Chondrocyte (in vitro differentiated cells): ENCODE data around the gene BMX. TPM values are rescaled to one million over a fixed set of nuclear protein-coding genes. Genes with fewer than 3 reads are reported as not detected.

Experiments used
- DNase-seq: peaks from one replicate; pipeline ENCODE4 v3.0.0; 2021; ENCODE audit warnings: mixed read lengths, low spot score
- H3K27ac Mint-ChIP-seq: one replicate; pipeline ENCODE4 v1.8.0; 2021; ENCODE audit warnings: mild to moderate bottlenecking, moderate library complexity, mixed read lengths; ENCODE audit not compliant: unreplicated experiment
- H3K27me3 Mint-ChIP-seq: 2 replicates; pipeline ENCODE4 v1.8.0; 2021; ENCODE audit warnings: low read depth, mixed read lengths
- H3K36me3 Mint-ChIP-seq: 2 replicates; pipeline ENCODE4 v1.8.0; 2021; ENCODE audit warnings: low read depth, mixed read lengths
- H3K4me1 Mint-ChIP-seq: 2 replicates; pipeline ENCODE4 v1.8.0; 2021; ENCODE audit warnings: low read depth, mild to moderate bottlenecking, mixed read lengths
- H3K4me3 Mint-ChIP-seq: one replicate; pipeline ENCODE4 v1.8.0; 2021; ENCODE audit warnings: mild to moderate bottlenecking, moderate library complexity, mixed read lengths; ENCODE audit not compliant: unreplicated experiment
- H3K9me3 Mint-ChIP-seq: 2 replicates; pipeline ENCODE4 v1.8.0; 2021; ENCODE audit warnings: low read depth, mixed read lengths
- CTCF ChIP-seq: fragments of 200-600 bp; sonication (generic); IDR thresholded peaks from 2 replicates; pipeline ENCODE4 v1.5.0; 2021; ENCODE audit warnings: antibody characterized with exemption, mild to moderate bottlenecking, moderate library complexity
- total RNA-seq: library from RNA; stranded (reverse); gene quantifications from 3 replicates; pipeline ENCODE4 v1.2.1, GENCODE V29; 2021

Gene BMX
- total RNA-seq, 1 donor from 2014 or later, result not detected

DNA sequence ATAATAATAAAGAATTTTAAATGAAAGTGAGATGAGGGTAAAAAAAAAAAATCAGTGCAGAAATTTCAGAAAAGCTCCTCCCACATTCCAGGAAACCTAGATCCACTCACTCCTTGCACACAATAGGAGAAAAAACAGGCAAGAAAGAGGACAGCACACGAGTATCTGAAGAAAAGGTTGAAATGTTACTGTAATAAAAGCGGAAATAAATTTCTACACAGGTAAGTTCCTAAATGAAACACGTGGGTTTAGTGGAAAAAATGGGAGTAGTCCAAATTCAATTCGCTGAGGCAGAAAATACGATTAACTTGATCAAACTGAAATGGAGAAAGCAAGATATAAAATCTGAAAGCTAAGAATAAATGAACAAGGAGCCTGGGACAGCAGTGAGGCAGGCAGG, 102.2 kb downstream of the BMX start:
- TF ChIP-seq CTCF, result no peak
- Mint-ChIP-seq H3K27me3 (peaks cover 20% of the 10 kb centered on the region), H3K27ac (no peak overlapping the region), H3K4me3 (no peak overlapping the region), H3K9me3 (no peaks in the 10 kb centered on the region), H3K4me1 (no peaks in the 10 kb centered on the region), H3K36me3 (no peaks in the 10 kb centered on the region)
- no peak for DNase-seq

DNA sequence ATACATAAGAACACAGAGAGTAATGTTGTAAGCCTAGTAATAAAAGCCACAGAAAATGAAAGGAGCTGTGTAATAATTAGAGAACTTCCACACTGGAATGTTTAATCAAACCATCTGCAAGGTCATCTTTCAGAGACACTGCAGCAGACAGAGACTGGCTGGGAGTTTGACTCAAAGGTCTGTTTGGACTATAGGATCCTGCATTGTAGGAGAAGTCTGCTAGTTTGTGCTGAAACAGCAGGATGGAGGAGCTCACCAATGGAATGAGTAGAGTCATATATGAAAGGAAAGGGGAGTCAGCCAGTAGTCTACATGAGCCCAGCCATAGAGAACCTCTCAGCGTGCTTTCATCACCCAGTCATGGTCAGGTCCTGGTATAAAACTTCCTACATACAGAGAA, 104.6 kb downstream of the BMX start:
- Mint-ChIP-seq H3K9me3 (no peaks in the 10 kb centered on the region), H3K4me3 (no peak overlapping the region), H3K27ac (no peak overlapping the region), H3K4me1 (no peaks in the 10 kb centered on the region), H3K27me3 (peaks cover 23% of the 10 kb centered on the region), H3K36me3 (peaks cover 2% of the 10 kb centered on the region)
- TF ChIP-seq CTCF, result no peak
- DNase-seq, result no peak

Other genes with a start within 250 kb of the BMX start
- gene ASB9, start 230.7 kb upstream of the BMX start, total RNA-seq, result not detected in 3 replicates
- not detected in 3 replicates for gene ASB11, start 185.2 kb upstream of the BMX start, total RNA-seq
- 7.1 to 8.2 TPM (median 8.2 TPM) in 3 replicates for gene PIGA, start 165.3 kb upstream of the BMX start, total RNA-seq
- 0.20 to 0.39 TPM in 2 of 3 replicates, not detected in the other for gene VEGFD, start 116.4 kb upstream of the BMX start, total RNA-seq
- gene PIR, start 7.5 kb upstream of the BMX start, total RNA-seq, result 13.3 to 37.5 TPM (median 13.4 TPM) in 3 replicates
- not detected in 3 replicates for gene ACE2, start 100.2 kb downstream of the BMX start, total RNA-seq
- gene CLTRN, start 164.0 kb downstream of the BMX start, total RNA-seq, result 0.20 TPM in 1 of 3 replicates, not detected in the others
- 4.5 to 7.9 TPM (median 7.5 TPM) in 3 replicates for gene CA5B, start 237.5 kb downstream of the BMX start, total RNA-seq